ENCODE data around the gene KIAA0753. TPM values are rescaled to one million over a fixed set of nuclear protein-coding genes. Genes with fewer than 3 reads are reported as not detected.

KIAA0753 gene
- total and polyA plus RNA-seq, 2 of the 8 experiments (the other 6 are each of a cell fraction or from before 2014, with no cell fraction given): 5.0 to 27.1 TPM

GRCh38 chr17:6580625-6581024, 59.9 kb downstream of the KIAA0753 start:
- Histone ChIP-seq H4K20me1 (replicated peaks in 1 of 2; ENCODE audit: control insufficient read depth in 1 of 2, insufficient read depth in 2 of 2, low read length in 2 of 2) (no peaks in the 10 kb centered on the region), H3K4me3 (ENCODE audit: extremely low read depth in 1 of 4, insufficient read depth in 2 of 4, low read depth in 3 of 4, low read length in 4 of 4) (no peak overlapping the region), H4K5ac (ENCODE audit: insufficient read length, low read depth, low read length) (no peak overlapping the region), H2AFZ (ENCODE audit: low read length) (no peak overlapping the region), H2AK5ac (ENCODE audit: low read depth, low read length) (no peak overlapping the region), H3K4me2 (ENCODE audit: insufficient read depth in 1 of 2, low read depth in 2 of 2, low read length in 2 of 2) (no peak overlapping the region), H4K91ac (replicated peaks; ENCODE audit: insufficient read length, low read length) (no peak overlapping the region), H3K27ac (ENCODE audit: low read depth, low read length) (no peak overlapping the region), H3K23ac (ENCODE audit: insufficient read length) (no peak overlapping the region), H3K4me1 (replicated peaks in 1 of 4; ENCODE audit: control insufficient read depth in 3 of 4, insufficient read depth in 4 of 4, low read length in 3 of 4) (peaks cover 0 to 2% (median 0%) of the 10 kb centered on the region in 4 experiments; a peak in 1 of 7 replicates), H2BK12ac (ENCODE audit: low read depth, low read length) (no peak overlapping the region), H2BK20ac (ENCODE audit: low read length) (no peak overlapping the region), H3K9ac (replicated peaks in 1 of 4; ENCODE audit: extremely low read depth in 1 of 4, low read depth in 3 of 4, low read length in 3 of 4) (no peak overlapping the region), H3K18ac (ENCODE audit: extremely low read depth, low read length) (no peak overlapping the region), H3K56ac (replicated peaks; ENCODE audit: insufficient read length, low read depth, low read length) (no peak overlapping the region), H3K79me1 (ENCODE audit: low read depth, low read length) (no peaks in the 10 kb centered on the region; the same call in 1 of the 2 replicates), H3K36me3 (ENCODE audit: control insufficient read depth in 2 of 4, insufficient read depth in 4 of 4, low read length in 3 of 4) (peaks cover 0 to 32% (median 15%) of the 10 kb centered on the region in 4 experiments; a peak in 5 of 8 replicates), H3K23me2 (ENCODE audit: low read depth, low read length) (no peaks in the 10 kb centered on the region), H2BK120ac (replicated peaks; ENCODE audit: low read depth, low read length) (no peak overlapping the region), H3K79me2 (ENCODE audit: control insufficient read depth in 1 of 2, insufficient read depth in 2 of 2, low read length in 2 of 2) (no peaks in the 10 kb centered on the region), H4K8ac (ENCODE audit: extremely low read depth, insufficient read depth, low read length) (no peak overlapping the region), H3K27me3 (replicated peaks in 1 of 4; ENCODE audit: control insufficient read depth in 3 of 4, extremely low read depth in 1 of 4, insufficient read depth in 3 of 4, low read length in 3 of 4) (no peaks in the 10 kb centered on the region), H3K4ac (replicated peaks; ENCODE audit: insufficient read length, low read depth, low read length) (no peak overlapping the region), H3K9me3 (ENCODE audit: insufficient read depth in 2 of 2, low read depth in 1 of 2, low read length in 1 of 2) (peaks cover 0 to 3% of the 10 kb centered on the region in 2 experiments; a peak in 1 of 4 replicates), H3K14ac (ENCODE audit: insufficient read length) (no peak overlapping the region), H2BK5ac (ENCODE audit: low read depth, low read length) (no peak overlapping the region), H2BK15ac (ENCODE audit: low read length) (no peak overlapping the region)
- WGBS, 2 experiments (ENCODE audit: extremely low coverage in 1 of 2, insufficient coverage in 1 of 2, insufficient read length in 1 of 2, insufficient replicate concordance in 2 of 2, low coverage in 1 of 2, low lambda C conversion rate in 2 of 2, missing lambda C conversion rate in 1 of 2): 94% methylated on average over 9 of the region's 9 CpGs; no CpG with 5 or more reads in 1 of the 2 experiments
- ChIA-PET POLR2A (ENCODE audit: partially characterized antibody) (no interaction called here), CTCF (ENCODE audit: partially characterized antibody) (interaction anchor here (0.6 kb wide), 1 partner anchor 108 kb away, joined by 4 read pairs; no protein-coding TSS in a partner anchor)
- DNase-seq (ENCODE audit: low read depth in 1 of 2, low spot score in 2 of 2): no peak
- FAIRE-seq: no peak
- TF ChIP-seq SUZ12 (IDR thresholded peaks at IDR 0.05; ENCODE audit: low read length) (no peak), TEAD4 (IDR thresholded peaks at IDR 0.05; ENCODE audit: low read depth, low read length) (no peak), HDAC6 (IDR thresholded peaks at IDR 0.05; ENCODE audit: low read depth, low read length) (no peak), RFX5 (IDR thresholded peaks at IDR 0.05; ENCODE audit: borderline replicate concordance, low read depth, low read length) (no peak), SP4 (IDR thresholded peaks at IDR 0.05; ENCODE audit: low read length) (no peak), SIRT6 (IDR thresholded peaks at IDR 0.05; ENCODE audit: low read length) (no peak), ATF2 (IDR thresholded peaks at IDR 0.05; ENCODE audit: low read length) (no peak), CHD1 (IDR thresholded peaks at IDR 0.05; ENCODE audit: low read depth, low read length) (no peak), BCL11A (IDR thresholded peaks at IDR 0.05; ENCODE audit: low read depth in 2 of 2, low read length in 2 of 2) (no peak), SAP30 (IDR thresholded peaks at IDR 0.05; ENCODE audit: insufficient read depth, insufficient replicate concordance, low read length) (no peak), CEBPB (IDR thresholded peaks at IDR 0.05; ENCODE audit: low read depth, low read length) (no peak), KDM1A (IDR thresholded peaks at IDR 0.05; ENCODE audit: borderline replicate concordance, low read length) (no peak), POLR2A (IDR thresholded peaks at IDR 0.05; ENCODE audit: control extremely low read depth in 1 of 2, low read depth in 2 of 2, low read length in 2 of 2) (no peak), MAX (IDR thresholded peaks at IDR 0.05) (no peak)
